HG02623 (cell line): Measurements from ENCODE around the gene NOP9.
"Not testable (repeated sequence)": the region's sequence is repeated elsewhere in the genome, so short reads cannot be mapped to it uniquely, and the experiment has no call there.

Experiments used
- ATAC-seq: cut with Tn5 transposase; IDR thresholded peaks from one replicate; pipeline ENCODE4 v1.9.1; 2021; ENCODE audit warnings: moderate library complexity; ENCODE audit not compliant: unreplicated experiment

The NOP9 gene

GRCh38 chr14:24323341-24323740 is 23.7 kb downstream of the NOP9 start:
- ATAC-seq: no peak

- no peak for ATAC-seq
Measured at GRCh38 chr14:24324024-24324423, 24.4 kb downstream of the NOP9 start.

DNA sequence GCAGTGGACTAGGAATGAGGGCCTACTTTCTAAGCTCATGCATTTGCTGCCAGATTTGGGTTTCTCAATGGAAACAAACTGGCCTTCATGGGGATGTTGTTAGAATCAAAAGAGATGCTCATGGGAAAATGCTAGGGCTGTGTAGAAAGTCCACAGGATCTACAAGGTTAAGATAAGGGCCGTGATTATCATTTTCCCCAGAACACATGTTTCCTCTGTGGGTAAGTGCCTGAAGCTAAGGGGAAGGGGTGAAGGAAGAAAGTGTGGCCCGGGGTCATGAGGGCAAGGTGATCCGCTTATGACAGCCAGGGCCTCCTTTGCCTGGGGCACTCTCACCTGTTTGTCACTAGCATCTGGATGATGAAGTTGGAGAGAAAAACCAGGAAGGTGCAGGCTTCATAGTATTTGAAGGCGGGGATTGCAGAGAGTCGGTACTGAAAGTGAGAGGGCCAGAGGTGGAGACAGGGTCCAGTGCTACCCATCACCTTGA is 25.4 kb downstream of the NOP9 start:
- no peak for ATAC-seq

DNA sequence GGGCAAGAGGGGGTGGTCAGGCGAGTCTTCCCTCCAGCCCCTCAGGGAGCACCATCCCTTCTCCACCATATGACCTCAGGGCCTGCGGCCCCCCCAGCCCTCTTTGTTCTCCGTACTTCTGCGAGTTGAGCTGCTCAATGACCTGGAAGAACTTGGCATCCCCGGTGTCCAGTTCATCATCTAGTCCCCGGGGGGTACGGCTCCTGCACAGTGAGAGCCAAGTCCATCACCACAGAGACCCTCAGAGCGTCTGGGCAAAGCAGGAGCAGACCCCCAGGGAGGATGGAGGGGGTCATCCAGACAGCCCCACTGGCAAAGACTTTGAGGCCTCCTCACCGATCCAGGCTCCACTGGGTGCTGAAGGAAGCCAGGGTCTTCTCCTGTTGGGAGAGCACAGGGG is 26.3 kb downstream of the NOP9 start:
- ATAC-seq: no peak

DNA sequence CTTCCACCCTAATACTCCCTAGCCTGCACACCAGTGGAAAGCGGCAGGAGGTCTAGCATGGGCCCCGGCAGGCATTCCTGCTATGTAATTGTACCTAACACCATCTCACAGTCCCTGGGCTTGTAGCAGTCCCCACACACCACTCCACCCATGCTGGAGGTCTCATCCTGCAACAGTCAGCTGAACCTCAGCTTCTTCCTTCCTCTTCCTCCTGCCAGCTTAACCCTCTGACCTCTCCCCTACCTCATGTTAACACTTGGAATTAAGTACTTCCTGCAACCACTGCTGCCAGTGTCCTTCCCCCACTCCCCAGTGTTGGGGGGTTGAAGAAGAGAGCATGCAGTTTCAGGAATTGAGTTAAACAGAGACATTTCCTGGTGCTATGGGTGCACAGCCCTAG is 27.7 kb downstream of the NOP9 start:
- ATAC-seq: no peak

DNA sequence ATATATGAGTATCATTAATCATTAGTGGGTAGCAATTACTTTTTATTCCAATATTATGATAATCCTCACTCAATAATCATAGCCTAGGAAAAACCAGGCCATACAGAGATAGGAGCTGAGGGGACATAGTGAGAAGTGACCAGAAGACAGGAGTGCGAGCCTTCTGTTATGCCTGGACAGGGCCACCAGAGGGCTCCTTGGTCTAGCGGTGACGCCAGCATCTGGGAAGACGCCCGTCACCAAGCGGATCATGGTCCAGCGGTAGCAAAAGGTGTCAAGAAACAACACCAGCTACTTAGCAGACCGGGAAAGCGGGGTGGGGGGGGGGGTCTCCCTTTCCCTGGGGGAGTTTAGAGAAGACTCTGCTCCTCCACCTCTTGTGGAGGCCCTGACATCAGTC is 28.3 kb downstream of the NOP9 start:
- ATAC-seq: not testable (repeated sequence)

DNA sequence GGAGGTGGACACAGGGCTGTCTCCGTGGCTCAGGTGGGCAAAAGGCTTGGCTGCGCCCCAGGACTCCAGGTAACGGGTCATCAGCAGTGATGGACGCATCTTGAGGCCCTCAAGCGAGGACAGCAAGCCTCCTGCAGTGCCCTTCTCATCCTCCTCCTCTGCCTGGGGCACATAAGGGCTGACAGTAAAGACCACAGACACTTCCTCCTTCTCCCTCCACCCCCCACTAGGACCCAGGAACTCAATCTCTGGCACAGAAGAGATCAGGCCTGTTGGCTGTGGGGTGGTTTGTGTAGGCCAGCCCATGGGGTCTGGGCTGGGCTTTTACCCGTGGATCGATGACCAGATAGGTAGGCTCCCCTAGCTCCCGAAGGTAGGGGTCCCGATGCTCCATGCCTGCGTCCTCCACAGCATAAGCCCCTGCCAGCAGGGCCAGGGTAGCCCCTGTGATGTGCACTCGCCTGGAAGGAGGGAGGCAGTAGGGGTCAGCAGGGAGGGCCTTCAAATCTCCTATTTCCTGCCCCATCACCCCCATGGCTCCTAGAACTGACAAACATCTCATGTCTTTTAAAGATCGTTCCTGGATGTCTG is 29.5 kb downstream of the NOP9 start:
- ATAC-seq: no peak

- no peak for ATAC-seq
Measured at GRCh38 chr14:24329736-24330135, 30.1 kb downstream of the NOP9 start.

GRCh38 chr14:24330973-24331674 is 31.5 kb downstream of the NOP9 start:
- no peak for ATAC-seq

GRCh38 chr14:24331731-24332267 is 32.1 kb downstream of the NOP9 start:
- ATAC-seq: no peak

GRCh38 chr14:24332268-24332993 is 32.8 kb downstream of the NOP9 start:
- ATAC-seq: peak; percentile 76

DNA sequence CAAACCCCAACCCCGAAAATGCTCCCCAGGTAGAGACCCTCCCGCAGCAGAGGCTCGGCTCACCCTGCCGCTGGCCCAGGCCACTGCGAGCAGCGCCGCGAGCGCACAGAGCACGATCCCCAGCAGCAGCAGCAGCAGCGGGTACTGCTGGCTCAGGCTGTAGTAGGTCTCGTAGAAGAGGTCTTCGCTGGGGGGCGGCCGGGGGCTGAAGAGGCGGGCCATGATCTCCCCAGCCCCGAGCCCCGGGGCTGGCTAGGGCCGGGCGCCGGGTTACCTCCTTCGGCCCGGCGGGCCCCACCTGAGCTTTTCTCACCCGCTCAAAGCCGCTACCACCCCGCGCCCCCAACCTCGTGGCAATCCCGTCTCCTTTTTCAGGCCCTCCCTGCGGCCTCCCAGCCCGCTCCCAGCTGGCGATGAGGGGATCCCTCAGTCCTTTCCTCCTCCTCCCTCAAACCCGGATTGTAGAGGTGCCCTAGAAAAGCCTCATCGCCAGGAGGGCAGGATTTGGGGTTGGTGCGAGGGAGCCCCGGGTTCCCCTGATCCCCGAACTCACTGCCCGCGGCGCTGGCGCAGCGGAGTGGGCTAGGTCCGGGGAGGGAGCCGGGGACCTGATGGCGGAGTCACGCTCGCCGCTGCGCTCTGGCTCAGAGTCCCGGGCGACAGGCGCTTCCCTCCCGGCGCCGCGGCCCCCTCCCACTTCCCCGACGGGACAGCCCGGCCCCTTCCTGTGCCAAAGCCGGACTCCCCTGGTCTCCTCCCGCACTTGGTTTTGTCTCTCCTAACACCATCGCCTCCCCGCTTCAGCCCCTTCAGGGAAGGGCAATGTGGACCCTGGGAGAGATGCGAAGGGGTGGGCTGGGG is 35.0 kb downstream of the NOP9 start, which contains the start of gene ADCY4:
TSS of gene ADCY4 (minus strand) at position 641 of the 861 bp plus-strand sequence. CDS start at position 222, 419 bp downstream.
- ATAC-seq: no peak

GRCh38 chr14:24335461-24336171 is 36.0 kb downstream of the NOP9 start:
- no peak for ATAC-seq

GRCh38 chr14:24337144-24337823 is 37.6 kb downstream of the NOP9 start:
- no peak for ATAC-seq

- ATAC-seq: no peak
Measured at GRCh38 chr14:24337824-24338175, 38.1 kb downstream of the NOP9 start.

DNA sequence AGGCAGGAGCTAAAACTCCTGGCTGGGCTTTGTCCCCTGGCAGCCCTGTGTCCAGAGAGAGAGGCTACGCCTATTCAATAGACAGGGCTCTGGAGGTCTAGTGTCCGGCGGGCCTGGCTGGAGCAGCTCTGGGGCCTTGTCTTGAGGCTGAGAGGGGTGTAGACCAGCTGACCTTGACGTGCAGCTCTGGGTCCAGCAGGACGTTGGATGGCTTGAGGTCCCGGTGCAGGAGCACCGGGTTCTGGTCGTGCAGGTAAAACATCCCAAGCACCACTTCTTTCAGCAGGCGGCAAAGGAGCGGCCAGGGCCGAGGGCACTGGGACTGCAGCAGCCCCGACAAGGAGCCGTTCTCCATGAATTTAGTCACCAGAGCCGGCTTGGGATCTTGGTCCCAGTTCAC is 39.2 kb downstream of the NOP9 start:
- ATAC-seq: no peak

DNA sequence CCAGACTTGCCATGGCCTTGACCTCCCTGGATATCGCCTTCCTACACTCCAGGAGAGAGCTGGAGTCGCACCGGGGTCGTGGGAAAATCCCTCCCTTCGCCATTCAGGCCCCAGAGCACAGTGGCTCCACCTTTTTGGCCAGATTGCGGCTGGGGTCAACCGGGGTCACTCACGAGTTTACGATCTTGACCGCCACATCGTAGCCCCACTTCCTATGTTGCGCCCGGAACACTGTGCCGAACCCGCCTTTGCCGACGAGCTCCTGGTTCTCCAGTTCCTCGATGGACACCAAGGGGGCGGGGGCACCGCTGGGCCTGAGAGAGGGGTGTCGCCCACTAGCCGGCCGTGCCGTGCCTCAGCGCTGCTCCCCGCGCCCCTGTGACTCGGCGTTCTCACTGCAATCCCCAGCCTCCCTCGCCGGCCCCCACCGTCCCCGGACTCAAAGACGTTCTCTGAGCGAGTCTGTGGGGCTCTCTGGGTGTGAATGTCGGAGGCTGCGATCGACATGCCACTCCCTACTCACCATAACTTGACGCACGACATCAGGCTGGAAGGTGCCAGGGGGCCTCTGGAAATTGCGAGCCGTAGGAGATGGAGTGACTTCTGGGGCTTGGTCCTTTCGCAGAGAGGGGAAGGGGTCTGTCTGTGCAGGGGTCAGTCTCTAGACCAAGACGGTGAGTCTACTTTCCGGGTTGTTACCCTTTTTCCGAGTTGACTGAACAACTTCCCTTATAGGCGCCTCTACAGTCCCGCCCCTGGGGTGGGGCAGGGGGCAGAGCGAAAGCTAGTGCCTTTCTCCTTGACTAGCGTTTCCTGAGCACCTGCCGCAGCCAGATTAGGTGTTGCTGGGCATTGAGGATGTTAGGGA is 39.9 kb downstream of the NOP9 start, which contains the start of gene RIPK3:
TSS of gene RIPK3 (minus strand) at position 708 of the 868 bp plus-strand sequence. CDS start at position 543, 165 bp downstream.
- peak; percentile 96 for ATAC-seq

- no peak for ATAC-seq
Measured at GRCh38 chr14:24340606-24341005, 41.0 kb downstream of the NOP9 start.
